Endometrium (tissue), 2 donors: ENCODE results near the gene ALOX12B.
"Not testable (repeated sequence)": the region's sequence is repeated elsewhere in the genome, so short reads cannot be mapped to it uniquely, and the experiment has no call there.

Source experiments
- FAIRE-seq: peaks from 2 replicates; lab custom pipeline; 2012; peaks lifted over from hg19 to GRCh38; lab: Jason Lieb, UNC
- donor health status: control.
- donor health status: control.

Gene ALOX12B

GRCh38 chr17:8041979-8042378 is 45.5 kb downstream of the ALOX12B start:
- FAIRE-seq = no peak

- peak; percentile 31 for FAIRE-seq
Observed at GRCh38 chr17:8041249-8041928, 46.1 kb downstream of the ALOX12B start.

GRCh38 chr17:8039611-8040168 is 47.8 kb downstream of the ALOX12B start:
- no peak for FAIRE-seq

GRCh38 chr17:8038954-8039610 is 48.4 kb downstream of the ALOX12B start, which contains the start of gene ALOX15B:
TSS of gene ALOX15B (plus strand) at chr17:8039059. CDS start at chr17:8039156, 97 bp downstream.
- no peak for FAIRE-seq

- FAIRE-seq = no peak
Observed at GRCh38 chr17:8032442-8032841, 55.1 kb downstream of the ALOX12B start.

- no peak for FAIRE-seq
Observed at GRCh38 chr17:8031950-8032349, 55.6 kb downstream of the ALOX12B start.

GRCh38 chr17:8031261-8031661 is 56.3 kb downstream of the ALOX12B start:
- no peak for FAIRE-seq

- FAIRE-seq = no peak
Observed at GRCh38 chr17:8029121-8029520, 58.4 kb downstream of the ALOX12B start.

- no peak for FAIRE-seq
Observed at GRCh38 chr17:8025176-8025911, 62.2 kb downstream of the ALOX12B start.

- FAIRE-seq = not testable (repeated sequence)
Observed at GRCh38 chr17:8024161-8024560, 63.4 kb downstream of the ALOX12B start.
